ENCODE results near the gene VAV2. TPM values are rescaled to one million over a fixed set of nuclear protein-coding genes. Genes with fewer than 3 reads are reported as not detected.

Gene VAV2
- total and polyA plus RNA-seq, 9 of the 15 experiments (the other 6 are each of a cell fraction or from before 2014, with no cell fraction given): 0.01 to 2.7 (median 1.0) TPM; not detected in 1

DNA sequence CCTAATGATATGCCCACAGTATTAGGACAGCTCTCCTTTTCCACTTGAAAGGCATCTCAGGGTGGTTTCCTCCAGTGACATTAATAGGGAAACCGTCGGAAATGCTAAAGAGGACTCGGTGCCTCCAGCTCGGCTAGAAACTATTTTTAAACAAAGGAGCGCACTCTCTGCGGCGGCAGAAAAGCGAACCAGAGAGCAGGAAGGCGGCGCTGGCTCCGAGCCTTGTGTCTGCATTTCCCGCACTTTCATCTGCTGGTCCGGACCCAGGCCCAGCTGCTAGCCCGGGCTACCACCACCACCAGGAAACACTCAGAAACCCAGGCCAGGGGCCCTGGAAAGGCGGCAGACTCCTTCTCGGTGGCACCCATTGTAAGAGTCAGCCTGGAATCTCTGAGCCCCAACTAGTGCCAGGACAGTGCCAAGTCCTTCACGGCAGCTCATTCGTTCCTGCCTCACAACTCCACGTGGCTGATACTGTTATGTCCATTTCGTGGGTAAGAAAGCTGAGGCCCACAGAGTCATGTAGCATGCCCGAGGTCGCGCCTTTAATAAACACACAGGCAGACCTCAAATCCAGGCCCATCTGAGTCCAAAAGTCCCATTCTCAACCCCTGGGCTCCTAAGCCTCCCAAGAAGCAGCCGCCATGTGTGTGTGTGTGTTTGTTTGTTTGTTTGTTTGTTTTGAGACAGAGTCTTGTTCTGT, 73.9 kb downstream of the VAV2 start (continued):
- TF ChIP-seq, protein P1, sequence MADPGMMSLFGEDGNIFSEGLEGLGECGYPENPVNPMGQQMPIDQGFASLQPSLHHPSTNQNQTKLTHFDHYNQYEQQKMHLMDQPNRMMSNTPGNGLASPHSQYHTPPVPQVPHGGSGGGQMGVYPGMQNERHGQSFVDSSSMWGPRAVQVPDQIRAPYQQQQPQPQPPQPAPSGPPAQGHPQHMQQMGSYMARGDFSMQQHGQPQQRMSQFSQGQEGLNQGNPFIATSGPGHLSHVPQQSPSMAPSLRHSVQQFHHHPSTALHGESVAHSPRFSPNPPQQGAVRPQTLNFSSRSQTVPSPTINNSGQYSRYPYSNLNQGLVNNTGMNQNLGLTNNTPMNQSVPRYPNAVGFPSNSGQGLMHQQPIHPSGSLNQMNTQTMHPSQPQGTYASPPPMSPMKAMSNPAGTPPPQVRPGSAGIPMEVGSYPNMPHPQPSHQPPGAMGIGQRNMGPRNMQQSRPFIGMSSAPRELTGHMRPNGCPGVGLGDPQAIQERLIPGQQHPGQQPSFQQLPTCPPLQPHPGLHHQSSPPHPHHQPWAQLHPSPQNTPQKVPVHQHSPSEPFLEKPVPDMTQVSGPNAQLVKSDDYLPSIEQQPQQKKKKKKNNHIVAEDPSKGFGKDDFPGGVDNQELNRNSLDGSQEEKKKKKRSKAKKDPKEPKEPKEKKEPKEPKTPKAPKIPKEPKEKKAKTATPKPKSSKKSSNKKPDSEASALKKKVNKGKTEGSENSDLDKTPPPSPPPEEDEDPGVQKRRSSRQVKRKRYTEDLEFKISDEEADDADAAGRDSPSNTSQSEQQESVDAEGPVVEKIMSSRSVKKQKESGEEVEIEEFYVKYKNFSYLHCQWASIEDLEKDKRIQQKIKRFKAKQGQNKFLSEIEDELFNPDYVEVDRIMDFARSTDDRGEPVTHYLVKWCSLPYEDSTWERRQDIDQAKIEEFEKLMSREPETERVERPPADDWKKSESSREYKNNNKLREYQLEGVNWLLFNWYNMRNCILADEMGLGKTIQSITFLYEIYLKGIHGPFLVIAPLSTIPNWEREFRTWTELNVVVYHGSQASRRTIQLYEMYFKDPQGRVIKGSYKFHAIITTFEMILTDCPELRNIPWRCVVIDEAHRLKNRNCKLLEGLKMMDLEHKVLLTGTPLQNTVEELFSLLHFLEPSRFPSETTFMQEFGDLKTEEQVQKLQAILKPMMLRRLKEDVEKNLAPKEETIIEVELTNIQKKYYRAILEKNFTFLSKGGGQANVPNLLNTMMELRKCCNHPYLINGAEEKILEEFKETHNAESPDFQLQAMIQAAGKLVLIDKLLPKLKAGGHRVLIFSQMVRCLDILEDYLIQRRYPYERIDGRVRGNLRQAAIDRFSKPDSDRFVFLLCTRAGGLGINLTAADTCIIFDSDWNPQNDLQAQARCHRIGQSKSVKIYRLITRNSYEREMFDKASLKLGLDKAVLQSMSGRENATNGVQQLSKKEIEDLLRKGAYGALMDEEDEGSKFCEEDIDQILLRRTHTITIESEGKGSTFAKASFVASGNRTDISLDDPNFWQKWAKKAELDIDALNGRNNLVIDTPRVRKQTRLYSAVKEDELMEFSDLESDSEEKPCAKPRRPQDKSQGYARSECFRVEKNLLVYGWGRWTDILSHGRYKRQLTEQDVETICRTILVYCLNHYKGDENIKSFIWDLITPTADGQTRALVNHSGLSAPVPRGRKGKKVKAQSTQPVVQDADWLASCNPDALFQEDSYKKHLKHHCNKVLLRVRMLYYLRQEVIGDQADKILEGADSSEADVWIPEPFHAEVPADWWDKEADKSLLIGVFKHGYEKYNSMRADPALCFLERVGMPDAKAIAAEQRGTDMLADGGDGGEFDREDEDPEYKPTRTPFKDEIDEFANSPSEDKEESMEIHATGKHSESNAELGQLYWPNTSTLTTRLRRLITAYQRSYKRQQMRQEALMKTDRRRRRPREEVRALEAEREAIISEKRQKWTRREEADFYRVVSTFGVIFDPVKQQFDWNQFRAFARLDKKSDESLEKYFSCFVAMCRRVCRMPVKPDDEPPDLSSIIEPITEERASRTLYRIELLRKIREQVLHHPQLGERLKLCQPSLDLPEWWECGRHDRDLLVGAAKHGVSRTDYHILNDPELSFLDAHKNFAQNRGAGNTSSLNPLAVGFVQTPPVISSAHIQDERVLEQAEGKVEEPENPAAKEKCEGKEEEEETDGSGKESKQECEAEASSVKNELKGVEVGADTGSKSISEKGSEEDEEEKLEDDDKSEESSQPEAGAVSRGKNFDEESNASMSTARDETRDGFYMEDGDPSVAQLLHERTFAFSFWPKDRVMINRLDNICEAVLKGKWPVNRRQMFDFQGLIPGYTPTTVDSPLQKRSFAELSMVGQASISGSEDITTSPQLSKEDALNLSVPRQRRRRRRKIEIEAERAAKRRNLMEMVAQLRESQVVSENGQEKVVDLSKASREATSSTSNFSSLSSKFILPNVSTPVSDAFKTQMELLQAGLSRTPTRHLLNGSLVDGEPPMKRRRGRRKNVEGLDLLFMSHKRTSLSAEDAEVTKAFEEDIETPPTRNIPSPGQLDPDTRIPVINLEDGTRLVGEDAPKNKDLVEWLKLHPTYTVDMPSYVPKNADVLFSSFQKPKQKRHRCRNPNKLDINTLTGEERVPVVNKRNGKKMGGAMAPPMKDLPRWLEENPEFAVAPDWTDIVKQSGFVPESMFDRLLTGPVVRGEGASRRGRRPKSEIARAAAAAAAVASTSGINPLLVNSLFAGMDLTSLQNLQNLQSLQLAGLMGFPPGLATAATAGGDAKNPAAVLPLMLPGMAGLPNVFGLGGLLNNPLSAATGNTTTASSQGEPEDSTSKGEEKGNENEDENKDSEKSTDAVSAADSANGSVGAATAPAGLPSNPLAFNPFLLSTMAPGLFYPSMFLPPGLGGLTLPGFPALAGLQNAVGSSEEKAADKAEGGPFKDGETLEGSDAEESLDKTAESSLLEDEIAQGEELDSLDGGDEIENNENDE (IDR thresholded peaks at IDR 0.05; ENCODE audit: low read depth, low read length): no peak
- TF ChIP-seq ZFPM2 (CRISPR knock-in tag; IDR thresholded peaks at IDR 0.05) (no peak), RUNX1 (IDR thresholded peaks at IDR 0.05; ENCODE audit: low read depth) (no peak), TBP (optimal IDR thresholded peaks at IDR 0.05; ENCODE audit: low read depth, low read length) (no peak), PML (IDR thresholded peaks at IDR 0.05; ENCODE audit: low read length) (no peak)

Measured in K562 (cell line).